ENCODE data around the gene ARFGAP2.
A peak's percentile ranks its signal among the peaks of the same experiment; 100 is the strongest.

The ARFGAP2 gene

GRCh38 chr11:47148270-47148669 lies 28.4 kb downstream of the ARFGAP2 start:
- DNase-seq, result no peak

GRCh38 chr11:47147681-47148080 lies 29.0 kb downstream of the ARFGAP2 start:
- DNase-seq, result no peak

GRCh38 chr11:47147250-47147649 lies 29.4 kb downstream of the ARFGAP2 start:
- DNase-seq, result no peak

GRCh38 chr11:47144541-47144940 lies 32.1 kb downstream of the ARFGAP2 start:
- DNase-seq, result no peak

GRCh38 chr11:47143322-47143721 lies 33.4 kb downstream of the ARFGAP2 start:
- DNase-seq, result no peak

GRCh38 chr11:47139878-47140277 lies 36.8 kb downstream of the ARFGAP2 start:
- peak in 1 of 14 donors; percentile 80 for DNase-seq

GRCh38 chr11:47137476-47137875 lies 39.2 kb downstream of the ARFGAP2 start:
- DNase-seq, result peak in 1 of 14 donors; percentile 54

- peak in 1 of 14 donors; percentile 58 for DNase-seq
Measured at GRCh38 chr11:47136921-47137320, 39.8 kb downstream of the ARFGAP2 start.

- no peak for DNase-seq
Measured at GRCh38 chr11:47136327-47136726, 40.4 kb downstream of the ARFGAP2 start.

- no peak for DNase-seq
Measured at GRCh38 chr11:47132981-47133380, 43.7 kb downstream of the ARFGAP2 start.

- DNase-seq, result no peak
Measured at GRCh38 chr11:47132490-47132889, 44.2 kb downstream of the ARFGAP2 start.

- no peak for DNase-seq
Measured at GRCh38 chr11:47131136-47131535, 45.5 kb downstream of the ARFGAP2 start.

GRCh38 chr11:47130543-47130942 lies 46.1 kb downstream of the ARFGAP2 start:
- DNase-seq, result no peak

- DNase-seq, result no peak
Measured at GRCh38 chr11:47127213-47127612, 49.5 kb downstream of the ARFGAP2 start.

- DNase-seq, result no peak
Measured at GRCh38 chr11:47125083-47125482, 51.6 kb downstream of the ARFGAP2 start.

- no peak for DNase-seq
Measured at GRCh38 chr11:47124675-47125074, 52.0 kb downstream of the ARFGAP2 start.

GRCh38 chr11:47123094-47123493 lies 53.6 kb downstream of the ARFGAP2 start:
- no peak for DNase-seq

GRCh38 chr11:47121731-47122130 lies 54.9 kb downstream of the ARFGAP2 start:
- DNase-seq, result no peak

- no peak for DNase-seq
Measured at GRCh38 chr11:47121056-47121455, 55.6 kb downstream of the ARFGAP2 start.

GRCh38 chr11:47118958-47119688 lies 57.6 kb downstream of the ARFGAP2 start:
- DNase-seq, result peak in 1 of 14 donors; percentile 58
